Cardiac muscle cell (in vitro differentiated cells and primary cell): ENCODE data around the gene UBE4A. TPM values are rescaled to one million over a fixed set of nuclear protein-coding genes. Genes with fewer than 3 reads are reported as not detected.

Experiments
- DNase-seq, 2 donors: peaks; one replicate each; pipeline versions ENCODE4 v3.0.0 to v3.0.0-alpha.2; 2010 to 2017; ENCODE audit warnings: low read depth in 1 of 2, low spot score in 1 of 2
- H3K27ac ChIP-seq: fragments of 200-600 bp; sonication (generic); 2 replicates; pipeline ENCODE4 v1.5.1; 2016
- H3K27me3 ChIP-seq: fragments of 200-600 bp; sonication (generic); 2 replicates; pipeline ENCODE4 v1.6.0; 2016; ENCODE audit warnings: control low read depth
- H3K36me3 ChIP-seq: fragments of 200-600 bp; sonication (generic); 2 replicates; pipeline ENCODE4 v1.5.1; 2016; ENCODE audit warnings: control low read depth
- H3K4me1 ChIP-seq: fragments of 200-600 bp; sonication (generic); 2 replicates; pipeline ENCODE4 v1.8.1; 2017; ENCODE audit warnings: low read depth, mild to moderate bottlenecking, mixed run types
- H3K4me3 ChIP-seq: fragments of 200-600 bp; sonication (generic); 2 replicates; pipeline ENCODE4 v1.5.1; 2016; ENCODE audit warnings: mild to moderate bottlenecking
- H3K9me3 ChIP-seq: fragments of 200-600 bp; sonication (generic); 2 replicates; pipeline ENCODE4 v1.5.1; 2017; ENCODE audit warnings: low read depth, mild to moderate bottlenecking, control low read depth
- CTCF ChIP-seq: IDR thresholded peaks from 2 replicates; pipeline ENCODE4 v1.5.1; 2012; ENCODE audit warnings: low read depth, mild to moderate bottlenecking, low read length
- polyA plus RNA-seq: library from polyadenylated mRNA; unstranded; fragments of >200 nt; fragmentation: Nextera tagmentation; extraction: Ambion mirVana; gene quantifications from 2 replicates; pipeline ENCODE4 v1.2.1, GENCODE V29; 2016
- total RNA-seq: library from RNA; depleted of rRNA; stranded (reverse); fragments of >200 nt; gene quantifications from 2 replicates; pipeline ENCODE4 v1.2.3, GENCODE V29; 2016

The UBE4A gene
- total and polyA plus RNA-seq, 2 experiments from 2014 or later, result 17.4 to 23.6 TPM

- Histone ChIP-seq H3K27me3 (peaks cover 3% of the 10 kb centered on the region), H3K27ac (no peak overlapping the region), H3K9me3 (no peaks in the 10 kb centered on the region), H3K4me3 (no peak overlapping the region), H3K4me1 (no peaks in the 10 kb centered on the region), H3K36me3 (no peaks in the 10 kb centered on the region)
- no peak for DNase-seq
- TF ChIP-seq CTCF, result no peak
These were observed 47.1 kb upstream of the UBE4A start for GRCh38 chr11:118312328-118312727.

DNA sequence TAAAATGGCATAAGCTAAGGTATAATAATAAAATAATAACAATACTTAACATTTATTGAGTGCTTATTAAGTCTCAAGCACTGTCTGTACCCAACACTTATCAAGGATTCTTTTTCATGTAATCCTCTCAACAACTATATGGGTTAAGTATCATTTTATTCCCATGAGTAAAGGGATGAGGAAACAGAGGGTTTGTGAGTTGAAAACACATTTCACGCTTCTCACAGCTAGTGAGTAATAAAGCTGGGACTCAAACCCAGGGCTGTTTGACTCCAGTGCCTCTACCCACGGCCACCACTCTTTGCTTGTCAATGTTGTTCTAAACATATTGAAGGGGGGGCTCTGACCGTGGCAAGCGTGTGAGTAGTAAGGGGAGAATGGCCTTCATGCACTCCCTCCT is 46.2 kb upstream of the UBE4A start:
- DNase-seq, result peak in 1 of 2 donors; percentile 7
- no peak for TF ChIP-seq CTCF
- H3K9me3 ChIP-seq, result no peaks in the 10 kb centered on the region
- H3K27ac ChIP-seq, result no peak overlapping the region
- no peaks in the 10 kb centered on the region for H3K36me3 ChIP-seq
- H3K4me3 ChIP-seq, result no peak overlapping the region
- H3K4me1 ChIP-seq, result no peaks in the 10 kb centered on the region
- peaks cover 3% of the 10 kb centered on the region for H3K27me3 ChIP-seq

GRCh38 chr11:118314988-118315411 is 44.4 kb upstream of the UBE4A start:
- Histone ChIP-seq H3K4me3 (no peak overlapping the region), H3K9me3 (no peaks in the 10 kb centered on the region), H3K27me3 (peaks cover 3% of the 10 kb centered on the region), H3K4me1 (no peaks in the 10 kb centered on the region), H3K36me3 (no peaks in the 10 kb centered on the region), H3K27ac (no peak overlapping the region)
- no peak for TF ChIP-seq CTCF
- DNase-seq, result no peak

DNA sequence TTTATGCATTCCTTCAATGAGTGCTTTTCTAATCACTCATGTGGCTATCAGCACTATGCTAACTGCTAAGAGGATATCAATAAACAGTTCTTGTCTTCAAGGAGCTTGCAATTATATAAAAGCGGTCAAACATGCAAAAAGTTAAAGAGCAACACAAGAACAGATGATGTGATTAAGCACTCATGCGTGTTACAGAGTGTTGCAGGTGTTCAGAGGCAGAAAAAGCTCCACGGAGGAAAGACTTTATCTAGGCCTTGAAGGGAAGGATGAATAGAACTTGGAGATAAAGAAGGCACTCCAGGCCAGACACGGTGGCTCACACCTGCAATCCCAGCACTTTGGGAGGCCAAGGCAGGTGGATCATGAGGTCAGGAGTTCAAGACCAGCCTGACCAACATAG is 41.3 kb upstream of the UBE4A start:
- H3K27me3 ChIP-seq, result no peaks in the 10 kb centered on the region
- H3K9me3 ChIP-seq, result no peaks in the 10 kb centered on the region
- no peak overlapping the region for H3K4me3 ChIP-seq
- no peak for TF ChIP-seq CTCF
- DNase-seq, result no peak
- H3K36me3 ChIP-seq, result no peaks in the 10 kb centered on the region
- H3K4me1 ChIP-seq, result no peaks in the 10 kb centered on the region
- H3K27ac ChIP-seq, result no peak overlapping the region

DNA sequence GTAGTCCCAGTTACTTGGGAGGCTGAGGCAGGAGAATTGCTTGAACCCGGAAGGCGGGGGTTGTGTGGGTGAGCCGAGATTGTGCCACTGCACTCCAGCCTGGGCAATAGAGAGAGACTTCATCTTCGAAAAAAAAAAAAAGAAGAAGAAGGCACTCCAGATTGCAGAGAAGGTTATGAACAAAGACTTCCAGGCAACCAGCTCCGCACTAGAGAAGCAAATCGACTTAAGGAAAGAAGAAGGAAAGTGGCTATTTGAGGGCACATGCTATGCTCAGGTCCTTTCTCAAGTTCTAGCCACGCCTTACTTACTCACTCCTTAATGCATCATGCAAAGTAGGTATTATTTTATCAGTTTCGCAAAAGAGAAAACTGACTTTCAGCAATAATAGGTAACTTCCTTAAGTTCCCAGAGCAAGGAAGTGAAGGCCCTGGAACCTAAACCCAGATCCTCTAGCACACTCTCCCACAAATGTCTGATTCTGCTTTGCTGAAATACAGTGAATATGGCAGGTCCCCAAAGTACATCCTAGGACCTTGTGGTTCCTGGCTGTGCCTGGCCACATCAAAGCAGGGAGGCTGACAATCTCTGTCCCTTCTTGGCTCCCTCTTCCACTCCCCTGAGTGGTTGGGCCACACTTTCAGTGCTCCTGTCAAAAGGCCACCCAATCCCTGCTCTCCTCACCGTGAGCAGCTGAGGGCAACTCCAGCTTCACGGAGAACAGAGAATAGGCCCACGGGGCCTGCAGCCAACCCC is 40.6 kb upstream of the UBE4A start:
- H3K27ac ChIP-seq, result no peak overlapping the region
- no peak overlapping the region for H3K4me3 ChIP-seq
- H3K9me3 ChIP-seq, result no peaks in the 10 kb centered on the region
- H3K36me3 ChIP-seq, result no peaks in the 10 kb centered on the region
- no peaks in the 10 kb centered on the region for H3K4me1 ChIP-seq
- no peak for TF ChIP-seq CTCF
- no peaks in the 10 kb centered on the region for H3K27me3 ChIP-seq
- no peak for DNase-seq
